ENCODE measurements around the gene FNDC11. TPM values are rescaled to one million over a fixed set of nuclear protein-coding genes. Genes with fewer than 3 reads are reported as not detected.

Gene FNDC11, protein sequence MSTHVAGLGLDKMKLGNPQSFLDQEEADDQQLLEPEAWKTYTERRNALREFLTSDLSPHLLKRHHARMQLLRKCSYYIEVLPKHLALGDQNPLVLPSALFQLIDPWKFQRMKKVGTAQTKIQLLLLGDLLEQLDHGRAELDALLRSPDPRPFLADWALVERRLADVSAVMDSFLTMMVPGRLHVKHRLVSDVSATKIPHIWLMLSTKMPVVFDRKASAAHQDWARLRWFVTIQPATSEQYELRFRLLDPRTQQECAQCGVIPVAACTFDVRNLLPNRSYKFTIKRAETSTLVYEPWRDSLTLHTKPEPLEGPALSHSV
- total RNA-seq (2021) = 2.5 and 2.7 TPM in 2 replicates
- long read RNA-seq, partial matches to known transcripts = 0 of 2 reads
- long read RNA-seq, other reads (novel, unspliced or antisense) = 0 of 2 reads

GRCh38 chr20:63553933-63554290 is at the start of gene FNDC11:
Gene FNDC11, plus strand, starts transcription at chr20:63554159. Its CDS starts 1,505 bp downstream, at chr20:63555664.
- H2BK20ac ChIP-seq (ENCODE audit: low read depth, low read length, poor library complexity, severe bottlenecking) = no peak within 1 kb of the TSS
- no peak within 1 kb of the TSS for H2BK5ac ChIP-seq (ENCODE audit: insufficient read length, low read length)
- H3K4me2 ChIP-seq (ENCODE audit: insufficient read depth, insufficient read length, low read length) = peak within 1 kb of the TSS; percentile 46
- H2BK120ac ChIP-seq (ENCODE audit: low read depth, low read length, poor library complexity, severe bottlenecking) = no peak within 1 kb of the TSS
- peaks cover 22 to 30% of the 10 kb centered on the region in 2 experiments for H3K4me1 Mint-ChIP-seq
- H3K4me3 Mint-ChIP-seq = peak within 1 kb of the TSS; percentile 69 to 84
- no peak within 1 kb of the TSS for H3K27ac ChIP-seq (ENCODE audit: insufficient read length, low read depth, low read length)
- H3K4ac ChIP-seq (ENCODE audit: low read depth, low read length) = no peak within 1 kb of the TSS
- no peaks in the 10 kb centered on the region for H3K79me2 ChIP-seq (ENCODE audit: insufficient read depth, low read length)
- 0 out of 2 replicates have a peak, but pooled peaks cover 2% of the 10 kb centered on the region for H3K4me1 ChIP-seq (ENCODE audit: insufficient read depth, low read length)
- no peak within 1 kb of the TSS for H3K9ac ChIP-seq (ENCODE audit: extremely low read depth, insufficient read length, low read length)
- no peak within 1 kb of the TSS for H4K91ac ChIP-seq (ENCODE audit: insufficient read length, low read depth, low read length)
- no peak within 1 kb of the TSS for H4K5ac ChIP-seq (ENCODE audit: insufficient read length, low read depth, low read length)
- no peak within 1 kb of the TSS for H2BK15ac ChIP-seq (ENCODE audit: low read depth, low read length)
- H3K9me3 ChIP-seq (ENCODE audit: control insufficient read depth, low read depth, low read length) = no peaks in the 10 kb centered on the region
- H3K27me3 ChIP-seq (ENCODE audit: insufficient read depth, low read length) = no peaks in the 10 kb centered on the region
- H3K14ac ChIP-seq (ENCODE audit: insufficient read depth, low read length) = no peak within 1 kb of the TSS
- no peaks in the 10 kb centered on the region for H3K79me1 ChIP-seq (ENCODE audit: insufficient read depth, low read depth, low read length, poor library complexity, severe bottlenecking)
- no peak within 1 kb of the TSS for H2BK12ac ChIP-seq (ENCODE audit: insufficient read length, low read depth, low read length)
- H3K56ac ChIP-seq (ENCODE audit: insufficient read length, low read depth, low read length) = no peak within 1 kb of the TSS
- H3K27ac Mint-ChIP-seq = no peak within 1 kb of the TSS; a peak in 1 of 7 replicates
- no peak within 1 kb of the TSS for H2AFZ ChIP-seq (ENCODE audit: low read length)
- DNase-seq = peak; percentile 69
- no peak within 1 kb of the TSS for H3T11ph ChIP-seq (ENCODE audit: low read length)
- WGBS (ENCODE audit: extremely low coverage, insufficient read length, low lambda C conversion rate) = no CpG with 5 or more reads among the region's 34 CpGs
- no peaks in the 10 kb centered on the region; the same call in 1 of the 2 replicates for H3K27me3 Mint-ChIP-seq (ENCODE audit: low read depth)
- no peak for TF ChIP-seq CTCF (conservative IDR thresholded peaks at IDR 0.05)
- H4K8ac ChIP-seq (replicated peaks; ENCODE audit: insufficient read length, low read depth, low read length) = no peak within 1 kb of the TSS
- H4K20me1 ChIP-seq (ENCODE audit: control insufficient read depth, insufficient read depth, insufficient read length) = no peaks in the 10 kb centered on the region
- no peaks in the 10 kb centered on the region for H3K9me3 Mint-ChIP-seq
- H3K23ac ChIP-seq (ENCODE audit: insufficient read length, low read depth, low read length) = no peak within 1 kb of the TSS
- H3K36me3 Mint-ChIP-seq (ENCODE audit: insufficient read depth in 1 of 3, low read depth in 3 of 3) = peaks cover 0 to 7% (median 4%) of the 10 kb centered on the region in 3 experiments; a peak in 4 of 7 replicates
- no peak within 1 kb of the TSS for H3K18ac ChIP-seq (ENCODE audit: insufficient read length, low read depth, low read length)
- H3K23me2 ChIP-seq (ENCODE audit: insufficient read length, low read depth, low read length, poor library complexity, severe bottlenecking) = peaks cover 9% of the 10 kb centered on the region
- H2AK5ac ChIP-seq (ENCODE audit: insufficient read length, low read length) = no peak within 1 kb of the TSS
